T-helper 1 cell (primary cell): Measurements from ENCODE around the gene GSG1.

ENCODE experiments used
- DNase-seq, 5 donors: peaks; one replicate each; pipeline ENCODE4 v3.0.0-alpha.2; 2012 to 2020
- total RNA-seq, 4 donors: gene quantifications; one replicate each; lab custom pipeline; 2026; lab: John Stamatoyannopoulos, UW

GSG1 gene
- total RNA-seq = 0 reads per million in 4 donors

DNA sequence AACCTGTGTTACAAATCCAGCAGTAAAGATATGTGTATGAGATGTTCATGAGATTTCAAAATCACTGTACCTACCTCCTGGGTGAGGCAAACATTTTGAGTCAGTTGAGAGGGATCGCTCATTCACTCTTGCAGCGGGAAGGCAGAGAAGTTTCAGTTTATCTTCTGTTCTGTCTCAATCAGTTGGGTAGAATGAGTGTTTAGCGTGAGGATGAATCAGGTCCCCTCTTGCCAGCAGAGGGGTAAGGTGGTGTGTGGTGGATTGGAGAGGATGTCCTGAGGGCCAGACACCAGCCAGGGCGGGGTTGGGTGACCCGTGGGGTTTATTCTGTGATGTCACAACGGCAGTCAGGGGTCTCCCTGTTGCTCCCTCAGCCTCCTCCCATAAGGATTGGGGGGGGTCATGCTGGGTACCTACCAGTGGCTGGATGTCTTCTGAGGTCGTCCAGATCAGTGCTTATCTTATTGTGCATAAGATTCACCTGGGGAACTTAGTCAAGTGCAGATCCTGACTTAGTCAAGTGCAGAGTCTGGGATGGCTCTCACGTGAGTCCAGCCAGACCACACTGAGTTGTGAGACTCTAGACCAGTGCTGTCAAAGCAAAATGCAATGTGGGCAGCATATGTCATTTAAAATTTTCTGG lies at the start of gene GSG1:
Gene GSG1 (minus strand): TSS at position 277 of the 643 bp plus-strand sequence. CDS start 155 bp downstream, at position 122.
- DNase-seq = peak in 1 of 5 donors; percentile 57

DNA sequence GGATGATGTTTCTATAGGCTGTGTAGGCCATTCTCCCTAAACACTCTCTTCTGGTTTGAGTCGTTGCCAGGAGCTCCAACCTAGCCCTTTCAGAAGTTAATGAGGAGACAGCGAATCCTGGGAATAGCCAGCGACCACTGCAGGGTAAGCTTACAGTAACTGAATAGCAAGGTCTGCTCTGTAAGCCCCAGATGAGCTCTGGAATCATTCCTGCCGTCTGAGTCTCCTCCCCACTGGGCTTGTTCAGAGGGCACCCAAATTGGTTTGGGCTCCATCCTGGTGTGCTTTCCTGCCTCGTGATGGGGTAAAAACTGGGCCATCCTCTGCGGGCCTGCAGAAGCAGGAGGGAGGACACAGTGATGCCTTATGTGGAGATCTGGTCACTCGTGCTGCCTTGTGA lies 49.7 kb upstream of the GSG1 start:
- no peak for DNase-seq

DNA sequence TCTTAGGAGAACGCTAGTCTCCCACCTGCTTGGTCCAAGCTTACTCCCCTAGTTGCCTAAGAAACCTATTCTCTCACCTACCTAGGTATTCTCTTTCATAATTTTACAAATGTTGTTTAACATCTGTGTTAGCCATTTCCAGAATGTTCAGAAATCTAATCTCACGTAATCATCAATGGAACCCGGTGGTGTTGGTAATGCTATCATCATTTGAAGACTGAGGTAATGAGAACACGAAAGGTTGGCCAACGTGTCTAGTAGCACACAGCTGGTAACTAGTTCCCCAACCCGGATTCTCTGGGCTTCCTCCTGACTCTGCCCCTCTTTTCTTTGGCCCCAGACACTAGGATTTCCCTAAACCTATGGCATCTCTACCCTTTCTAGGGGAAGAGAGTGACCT lies 49.3 kb upstream of the GSG1 start:
- DNase-seq = no peak

GRCh38 chr12:13152281-13152680 lies 48.8 kb upstream of the GSG1 start:
- no peak for DNase-seq

DNA sequence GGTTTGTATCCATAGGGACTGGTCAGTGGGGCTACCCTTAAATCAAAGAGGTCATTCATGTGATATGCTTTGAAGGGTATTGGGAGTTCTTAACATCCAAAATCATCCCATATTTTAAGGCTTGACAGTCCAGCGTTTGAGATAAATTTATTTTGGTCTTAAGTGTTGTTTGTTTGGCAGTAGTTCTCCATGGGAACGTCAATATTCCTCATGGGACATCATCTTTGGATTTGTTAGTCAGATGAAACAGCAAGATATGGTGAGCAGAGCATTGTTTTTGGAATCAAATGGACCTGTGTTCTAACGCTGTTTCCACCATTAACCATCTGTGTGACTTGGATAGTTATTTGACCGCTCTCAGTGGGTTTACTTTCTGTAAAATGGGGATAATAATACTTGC lies 45.9 kb upstream of the GSG1 start:
- no peak for DNase-seq

DNA sequence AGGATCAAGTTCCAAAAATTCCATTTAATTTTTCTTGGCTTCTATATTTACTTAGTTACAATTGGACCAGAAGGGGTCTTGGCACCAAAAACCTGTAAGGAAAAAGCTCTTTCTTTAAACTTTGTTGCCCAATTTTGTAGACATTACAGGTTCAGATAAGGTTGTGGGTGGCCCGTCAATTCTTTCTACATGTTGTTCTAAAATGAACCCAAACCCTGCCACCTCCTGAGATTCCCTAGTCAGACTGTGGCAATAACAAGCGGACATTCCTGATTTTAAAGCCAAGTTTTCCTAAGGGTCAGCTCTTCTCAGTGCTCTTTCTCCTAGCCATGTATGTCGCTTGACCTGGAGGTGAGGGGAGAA lies 45.0 kb upstream of the GSG1 start:
- DNase-seq = no peak

GRCh38 chr12:13147688-13148484 lies 44.4 kb upstream of the GSG1 start:
- no peak for DNase-seq

GRCh38 chr12:13146336-13146938 lies 43.0 kb upstream of the GSG1 start:
- no peak for DNase-seq

GRCh38 chr12:13144266-13144828 lies 40.9 kb upstream of the GSG1 start:
- DNase-seq = peak in 1 of 5 donors; percentile 48

- DNase-seq = no peak
These were observed 39.3 kb upstream of the GSG1 start for GRCh38 chr12:13142747-13143146.

DNA sequence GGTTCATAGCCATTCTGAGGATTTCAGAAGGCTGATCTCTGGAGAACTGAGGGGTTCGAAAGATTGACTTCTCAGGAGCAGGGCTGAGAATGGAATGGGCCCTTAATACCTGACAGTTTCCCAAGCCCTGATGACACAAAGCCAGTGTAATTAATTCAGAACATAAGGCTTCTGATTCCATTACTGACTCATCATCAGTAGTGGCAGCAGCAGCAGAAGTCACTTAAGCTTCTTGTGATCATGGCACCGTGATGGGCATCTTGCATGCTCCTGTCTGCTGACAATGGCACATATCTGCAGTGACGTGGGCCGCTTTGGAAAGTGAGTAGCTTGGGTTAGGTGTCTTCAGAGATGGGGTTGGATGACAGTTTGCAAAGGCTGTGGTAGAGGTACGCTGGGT lies 38.2 kb upstream of the GSG1 start:
- DNase-seq = no peak

GRCh38 chr12:13135371-13136178 lies 32.1 kb upstream of the GSG1 start:
- no peak for DNase-seq

GRCh38 chr12:13133886-13134285 lies 30.4 kb upstream of the GSG1 start:
- DNase-seq = no peak

DNA sequence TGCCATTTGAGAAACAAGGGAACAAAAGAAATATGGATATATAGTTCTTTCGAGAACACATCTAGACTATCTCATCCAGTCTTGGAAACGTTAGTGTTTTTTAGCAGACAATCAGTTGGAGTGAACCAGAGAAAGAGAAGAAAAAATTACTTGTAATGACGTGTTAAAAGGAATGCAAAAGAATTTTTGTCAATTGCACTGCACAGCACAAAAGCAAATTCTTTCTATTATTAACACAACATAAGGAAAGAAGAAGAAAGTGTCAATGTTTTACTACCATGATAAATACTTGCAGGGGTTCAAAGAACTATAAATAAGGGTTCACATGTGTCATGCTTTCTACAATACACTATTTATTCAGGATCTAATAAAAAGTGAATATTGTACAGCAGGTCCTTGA lies 27.5 kb upstream of the GSG1 start:
- DNase-seq = no peak

DNA sequence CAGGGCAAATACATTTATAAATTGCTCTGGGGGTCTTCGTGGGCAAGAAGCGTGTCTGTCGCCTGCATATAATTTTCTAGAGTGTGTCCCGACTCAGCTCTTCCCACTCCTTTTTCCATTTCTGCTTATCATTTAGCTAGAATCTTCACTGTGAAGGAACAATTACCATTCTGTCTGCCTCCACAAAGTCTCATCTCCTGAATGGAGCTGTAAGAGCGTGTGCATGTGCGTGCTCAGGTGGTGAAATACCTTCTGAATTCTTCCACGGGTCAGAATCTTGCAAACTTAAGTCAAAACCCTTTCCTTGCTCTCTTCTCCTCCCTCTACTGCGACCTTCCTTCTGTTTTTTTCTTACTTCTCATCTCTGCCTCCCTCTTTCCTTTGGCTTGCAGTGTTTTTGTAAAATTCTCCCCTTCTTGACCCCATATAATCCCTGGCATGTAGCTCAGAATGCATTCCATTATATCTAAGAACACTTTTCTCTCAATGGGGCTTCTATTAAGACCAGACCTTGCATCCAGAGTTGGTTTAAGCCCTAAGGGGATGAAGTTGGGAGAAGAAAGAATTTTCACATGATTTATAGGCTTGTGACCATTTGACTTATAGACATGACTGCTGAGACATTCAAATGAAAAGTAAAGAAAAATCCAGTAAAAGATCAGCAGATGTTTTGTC lies 25.0 kb upstream of the GSG1 start:
- no peak for DNase-seq

DNA sequence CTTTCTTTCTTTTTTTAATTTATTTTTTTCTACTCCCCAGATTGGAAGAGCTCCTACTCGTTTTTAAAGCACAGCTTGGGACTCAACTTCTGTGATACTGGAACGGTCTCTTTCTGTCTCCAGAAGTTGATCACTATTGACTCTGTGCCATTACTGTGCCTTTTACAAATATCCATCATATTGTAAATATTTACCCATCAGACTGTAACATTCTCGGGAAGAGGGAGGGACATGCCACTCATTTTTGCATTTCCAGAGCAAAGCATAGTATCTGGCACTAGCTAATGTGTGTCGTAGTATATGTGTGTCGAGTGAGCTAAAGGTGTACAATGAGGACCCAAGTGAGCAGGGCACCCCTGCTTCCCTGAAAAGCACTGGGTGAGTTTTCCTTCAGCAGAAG lies 24.0 kb upstream of the GSG1 start:
- DNase-seq = no peak

DNA sequence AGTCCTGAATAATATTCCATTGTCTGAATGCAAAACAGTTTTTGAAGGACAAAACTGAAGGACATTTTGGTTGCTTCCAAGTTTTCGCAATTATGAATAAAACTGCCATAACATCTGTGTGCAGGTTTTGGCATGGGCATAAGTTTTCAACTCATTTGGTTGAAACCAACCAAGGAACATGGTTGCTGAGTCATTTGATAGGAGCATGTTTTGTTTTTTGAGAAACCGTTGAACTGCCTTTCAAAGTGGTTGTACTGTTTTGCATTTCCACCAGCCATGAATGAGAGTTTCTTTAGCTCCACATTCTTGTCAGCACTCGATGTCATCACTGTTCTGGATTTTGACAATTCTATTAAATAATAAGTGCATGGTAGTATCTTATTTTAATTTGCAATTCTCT lies 23.0 kb upstream of the GSG1 start:
- DNase-seq = peak in 1 of 5 donors; percentile 31

DNA sequence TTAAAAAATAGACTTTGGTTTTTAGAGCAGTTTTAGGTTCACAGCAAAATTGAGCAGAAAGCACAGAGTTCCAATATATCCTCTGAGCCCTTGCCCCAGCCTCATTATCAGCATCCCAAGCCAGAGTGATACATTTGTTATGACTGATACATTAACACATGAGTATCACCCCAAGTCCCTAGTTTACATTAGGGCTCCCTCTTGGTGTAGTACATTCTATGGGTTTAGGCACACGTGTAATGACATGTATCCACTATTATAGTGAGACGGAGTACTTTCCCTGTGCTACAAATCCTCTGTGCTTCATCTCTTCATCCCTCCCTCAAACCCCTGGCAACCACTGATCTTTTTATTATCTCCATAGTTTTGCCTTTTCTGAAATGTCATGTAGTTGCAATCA lies 22.5 kb upstream of the GSG1 start:
- no peak for DNase-seq

DNA sequence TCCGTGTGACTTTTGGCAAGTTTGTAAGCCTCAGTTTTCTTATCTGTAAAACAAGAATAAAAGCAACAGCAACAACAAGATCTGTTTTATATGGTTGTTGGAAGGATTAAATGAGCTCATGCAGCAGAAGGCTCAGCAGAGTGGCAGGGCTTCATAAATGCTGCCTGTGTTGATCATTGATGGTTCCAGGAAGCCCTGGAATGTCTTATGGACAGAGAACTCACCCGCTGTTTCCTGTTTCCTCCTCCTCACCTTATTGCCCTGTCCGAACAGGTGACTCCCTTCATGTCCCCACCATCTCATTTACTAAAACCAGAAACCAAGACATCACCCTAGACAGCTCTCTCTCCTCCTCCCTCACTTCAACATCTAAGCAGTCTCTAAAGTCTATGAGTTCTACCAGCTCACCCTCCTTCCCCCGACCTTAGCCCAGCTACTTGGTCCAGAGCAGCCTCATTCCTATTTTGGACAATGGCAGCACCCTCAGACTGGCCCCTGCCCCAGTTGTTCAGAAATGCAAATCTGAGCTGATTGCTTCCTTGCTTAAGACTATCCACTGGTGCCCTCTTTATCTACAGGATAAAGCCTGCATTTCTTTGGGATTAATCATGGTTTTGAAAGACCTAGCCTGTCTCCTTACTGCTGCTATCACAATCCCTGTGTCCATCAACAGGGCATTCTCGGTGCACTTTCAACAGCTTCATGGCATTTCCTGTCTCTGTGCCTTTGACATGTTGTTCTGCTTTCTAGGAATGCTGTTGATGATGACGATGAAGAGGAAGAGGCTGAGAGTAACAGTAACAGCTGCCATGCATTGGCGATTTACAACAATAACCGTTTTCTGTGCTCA lies 21.4 kb upstream of the GSG1 start:
- DNase-seq = no peak

DNA sequence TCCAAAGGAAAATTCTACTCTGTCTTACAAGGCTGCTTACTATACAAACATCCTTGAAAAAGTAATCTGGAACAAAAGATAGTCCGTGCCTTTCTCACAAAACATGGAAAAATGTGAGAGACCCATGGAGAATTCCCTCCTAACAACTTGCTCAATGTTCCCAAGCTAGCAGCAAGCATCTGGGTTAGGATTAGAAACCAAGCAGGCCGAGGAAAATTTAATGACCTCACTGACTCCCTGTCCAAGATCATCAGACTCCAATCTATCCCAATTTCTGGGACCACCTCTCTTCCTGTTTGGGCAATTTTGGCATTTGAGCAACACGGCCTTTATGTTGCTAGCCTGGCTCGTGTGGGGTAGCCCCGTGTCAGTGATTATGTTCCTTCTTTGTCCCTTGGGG lies 18.1 kb upstream of the GSG1 start:
- no peak for DNase-seq

GRCh38 chr12:13120413-13120812 lies 16.9 kb upstream of the GSG1 start:
- no peak for DNase-seq
